HEK293T (cell line): ENCODE measurements around the gene ZBTB44.

Source experiments
- CTCF ChIA-PET: fragments of 350-600 bp; formaldehyde crosslinking; extraction: SDS; loops from one replicate; lab custom pipeline; 2021; ENCODE audit warnings: antibody characterized with exemption, inconsistent platforms; lab: Yijun Ruan, JAX
- POLR2A ChIA-PET: fragments of 350-600 bp; formaldehyde crosslinking; extraction: SDS; loops from one replicate; lab custom pipeline; 2020; ENCODE audit warnings: antibody characterized with exemption, inconsistent platforms; lab: Yijun Ruan, JAX
- DNase-seq: peaks from one replicate; pipeline ENCODE4 v3.0.0; 2012; ENCODE audit warnings: mixed read lengths; ENCODE audit errors: extremely low spot score
- ARNT ChIP-seq: fragments of 450-650 bp; IDR thresholded peaks from 2 replicates; pipeline ENCODE4 v1.6.1; 2017; ENCODE audit warnings: mild to moderate bottlenecking
- BHLHE40 ChIP-seq: fragments of 450-650 bp; IDR thresholded peaks from 2 replicates; pipeline ENCODE4 v1.6.1; 2016; ENCODE audit warnings: mild to moderate bottlenecking, moderate library complexity, borderline replicate concordance
- CTBP1 ChIP-seq: fragments of 450-650 bp; IDR thresholded peaks from 2 replicates; pipeline ENCODE4 v1.6.1; 2016; ENCODE audit warnings: borderline replicate concordance
- ELF4 ChIP-seq: fragments of 450-650 bp; IDR thresholded peaks from 2 replicates; pipeline ENCODE4 v1.6.1; 2017; ENCODE audit warnings: antibody characterized with exemption
- FOXA1 ChIP-seq: fragments of 450-650 bp; IDR thresholded peaks from 2 replicates; pipeline ENCODE4 v1.6.1; 2016; ENCODE audit warnings: mild to moderate bottlenecking
- FOXK2 ChIP-seq: fragments of 450-650 bp; IDR thresholded peaks from 2 replicates; pipeline ENCODE4 v1.6.1; 2016; ENCODE audit warnings: mild to moderate bottlenecking
- FOXM1 ChIP-seq: fragments of 450-650 bp; IDR thresholded peaks from 2 replicates; pipeline ENCODE4 v1.6.1; 2017; ENCODE audit warnings: mild to moderate bottlenecking, borderline replicate concordance
- HDGF ChIP-seq: fragments of 450-650 bp; IDR thresholded peaks from 2 replicates; pipeline ENCODE4 v1.6.1; 2017; ENCODE audit warnings: antibody characterized with exemption, borderline replicate concordance
- L3MBTL2 ChIP-seq: fragments of 450-650 bp; conservative IDR thresholded peaks from 2 replicates; pipeline ENCODE4 v1.6.1; 2016; ENCODE audit warnings: mild to moderate bottlenecking
- LEF1 ChIP-seq: fragments of 450-650 bp; IDR thresholded peaks from 2 replicates; pipeline ENCODE4 v1.6.1; 2017; ENCODE audit warnings: mild to moderate bottlenecking, borderline replicate concordance
- NFRKB ChIP-seq: fragments of 450-650 bp; IDR thresholded peaks from 2 replicates; pipeline ENCODE4 v1.6.1; 2016; ENCODE audit warnings: mild to moderate bottlenecking, moderate library complexity
- PKNOX1 ChIP-seq: fragments of 450-650 bp; IDR thresholded peaks from 2 replicates; pipeline ENCODE4 v1.6.1; 2016
- SP1 ChIP-seq: fragments of 450-650 bp; IDR thresholded peaks from 2 replicates; pipeline ENCODE4 v1.6.1; 2017
- SUZ12 ChIP-seq: fragments of 450-650 bp; IDR thresholded peaks from 2 replicates; pipeline ENCODE4 v1.6.1; 2016; ENCODE audit warnings: mild to moderate bottlenecking
- TARDBP ChIP-seq: fragments of 450-650 bp; IDR thresholded peaks from 2 replicates; pipeline ENCODE4 v1.6.1; 2016
- ZNF384 ChIP-seq: fragments of 450-650 bp; IDR thresholded peaks from 2 replicates; pipeline ENCODE4 v1.6.1; 2016

ZBTB44 gene

GRCh38 chr11:130208241-130209127 lies 106.2 kb downstream of the ZBTB44 start:
- no peak for DNase-seq
- CTCF ChIA-PET, result no interaction called here
- no peak for TF ChIP-seq SP1
- no peak for TF ChIP-seq FOXK2
- no peak for TF ChIP-seq CTBP1
- TF ChIP-seq FOXA1, result no peak
- TF ChIP-seq HDGF, result no peak
- TF ChIP-seq ELF4, result no peak
- TF ChIP-seq SUZ12, result no peak
- POLR2A ChIA-PET, result no interaction called here

- no peak for TF ChIP-seq CTBP1
- no peak for TF ChIP-seq ELF4
- no peak for TF ChIP-seq HDGF
Observed at GRCh38 chr11:130206141-130206540, 108.6 kb downstream of the ZBTB44 start.

GRCh38 chr11:130204703-130205095 lies 110.0 kb downstream of the ZBTB44 start:
- ChIA-PET POLR2A (no interaction called here), CTCF (interaction anchor here (0.6 kb wide), 1 partner anchor 21 kb away, joined by 3 read pairs; no protein-coding TSS in a partner anchor)
- TF ChIP-seq BHLHE40, result no peak
- TF ChIP-seq NFRKB, result no peak
- no peak for TF ChIP-seq ZNF384
- no peak for TF ChIP-seq CTBP1
- TF ChIP-seq TARDBP, result no peak
- no peak for TF ChIP-seq FOXM1
- no peak for TF ChIP-seq SP1
- TF ChIP-seq PKNOX1, result no peak
- no peak for TF ChIP-seq L3MBTL2
- TF ChIP-seq FOXA1, result no peak
- no peak for TF ChIP-seq LEF1
- TF ChIP-seq HDGF, result no peak
- no peak for TF ChIP-seq SUZ12
- no peak for TF ChIP-seq ARNT
- no peak for TF ChIP-seq FOXK2
- no peak for DNase-seq

More at GRCh38 chr11:130206141-130206540, 108.6 kb downstream of the ZBTB44 start:
- ChIA-PET POLR2A (interaction anchor here (0.5 kb wide), 1 partner anchor 351 kb away, joined by 3 read pairs; no protein-coding TSS in a partner anchor), CTCF (no interaction called here)
- no peak for DNase-seq

- no peak for DNase-seq
- ChIA-PET CTCF (interaction anchor here (0.6 kb wide), 1 partner anchor 20 kb away, joined by 3 read pairs; no protein-coding TSS in a partner anchor), POLR2A (no interaction called here)
- TF ChIP-seq ARNT, result no peak
Observed at GRCh38 chr11:130203766-130204702, 110.7 kb downstream of the ZBTB44 start.

- CTCF ChIA-PET, result no interaction called here
- no peak for DNase-seq
- no peak for TF ChIP-seq HDGF
- POLR2A ChIA-PET, result no interaction called here
Observed at GRCh38 chr11:130202818-130203689, 111.7 kb downstream of the ZBTB44 start.

GRCh38 chr11:130202009-130202817 lies 112.5 kb downstream of the ZBTB44 start:
- CTCF ChIA-PET, result no interaction called here
- TF ChIP-seq ZNF384 (no peak), FOXM1 (no peak), FOXA1 (no peak), ARNT (no peak), TARDBP (no peak), SP1 (no peak), NFRKB (no peak), PKNOX1 (no peak), L3MBTL2 (no peak), FOXK2 (no peak), BHLHE40 (no peak), LEF1 (no peak), CTBP1 (no peak), SUZ12 (no peak), ELF4 (no peak)
- POLR2A ChIA-PET, result no interaction called here
- DNase-seq, result no peak
